PFSK-1 (cell line): Measurements from ENCODE around the gene KIF6.

Experiments
- FOXP2 ChIP-seq: optimal IDR thresholded peaks from 2 replicates; pipeline ENCODE3; 2011; ENCODE audit warnings: borderline replicate concordance, control low read depth, inconsistent platforms; ENCODE audit not compliant: insufficient read depth; ENCODE audit errors: extremely low read length, extremely low read depth
- POLR2AphosphoS5 ChIP-seq: IDR thresholded peaks from 2 replicates; pipeline ENCODE4 v1.6.1; 2012; ENCODE audit warnings: low read depth, mild to moderate bottlenecking, control low read depth, low read length, moderate library complexity
- SIN3A ChIP-seq: IDR thresholded peaks from 2 replicates; pipeline ENCODE4 v1.6.1; 2012; ENCODE audit warnings: mild to moderate bottlenecking, low read length, moderate library complexity, borderline replicate concordance; ENCODE audit not compliant: insufficient read depth
- TAF1 ChIP-seq: IDR thresholded peaks from 2 replicates; pipeline ENCODE4 v1.6.1; 2012; ENCODE audit warnings: low read length, control low read depth, borderline replicate concordance; ENCODE audit not compliant: insufficient read depth
- TF ChIP-seq, protein P1 (sequence below), 2 experiments: IDR thresholded peaks; 2 replicates each; pipeline versions ENCODE4 v1.6.1 to v1.8.0; 2011 to 2012; ENCODE audit warnings: low read depth in 2 of 2, low read length in 2 of 2, control low read depth in 1 of 2, inconsistent platforms in 1 of 2, mild to moderate bottlenecking in 1 of 2, moderate library complexity in 1 of 2; ENCODE audit not compliant: insufficient read depth in 1 of 2

KIF6 gene

DNA sequence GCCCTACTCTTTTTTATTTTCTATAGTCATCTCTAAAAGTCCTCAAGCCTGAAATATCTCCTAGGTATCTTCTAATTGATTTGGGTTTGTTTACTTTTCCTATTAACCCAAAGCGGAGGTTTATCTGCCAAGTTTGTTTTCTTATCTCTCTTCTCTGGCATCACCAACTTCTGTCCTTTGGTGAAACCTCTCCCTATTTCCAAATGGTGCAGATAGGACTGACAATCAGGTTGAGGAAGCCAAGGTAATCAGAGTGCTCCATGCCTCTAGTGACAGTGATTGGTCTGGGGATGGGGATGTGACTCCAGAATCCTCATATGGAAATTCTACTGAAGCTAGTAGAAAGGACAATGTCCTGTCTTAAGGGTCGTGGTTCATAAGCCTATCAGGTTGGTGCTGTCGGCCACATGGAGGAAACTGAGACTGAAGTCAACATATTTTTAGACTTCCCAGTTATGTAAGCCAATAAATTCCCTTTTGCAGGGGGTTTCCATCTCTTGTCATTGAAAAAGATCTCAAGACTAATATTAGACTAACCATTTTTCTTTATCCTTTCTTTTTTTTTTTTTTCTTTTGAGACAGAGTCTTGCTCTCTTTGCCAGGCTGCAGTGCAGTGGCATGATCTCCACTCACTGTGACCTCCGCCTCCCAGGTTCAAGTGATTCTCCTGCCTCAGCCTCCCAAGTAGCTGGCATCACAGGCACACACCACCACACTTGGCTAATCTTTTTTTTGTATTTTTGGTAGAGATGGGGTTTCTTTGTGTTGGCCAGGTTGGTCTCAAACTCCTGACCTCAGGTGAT lies 28.0 kb downstream of the KIF6 start:
- TF ChIP-seq, protein P1, sequence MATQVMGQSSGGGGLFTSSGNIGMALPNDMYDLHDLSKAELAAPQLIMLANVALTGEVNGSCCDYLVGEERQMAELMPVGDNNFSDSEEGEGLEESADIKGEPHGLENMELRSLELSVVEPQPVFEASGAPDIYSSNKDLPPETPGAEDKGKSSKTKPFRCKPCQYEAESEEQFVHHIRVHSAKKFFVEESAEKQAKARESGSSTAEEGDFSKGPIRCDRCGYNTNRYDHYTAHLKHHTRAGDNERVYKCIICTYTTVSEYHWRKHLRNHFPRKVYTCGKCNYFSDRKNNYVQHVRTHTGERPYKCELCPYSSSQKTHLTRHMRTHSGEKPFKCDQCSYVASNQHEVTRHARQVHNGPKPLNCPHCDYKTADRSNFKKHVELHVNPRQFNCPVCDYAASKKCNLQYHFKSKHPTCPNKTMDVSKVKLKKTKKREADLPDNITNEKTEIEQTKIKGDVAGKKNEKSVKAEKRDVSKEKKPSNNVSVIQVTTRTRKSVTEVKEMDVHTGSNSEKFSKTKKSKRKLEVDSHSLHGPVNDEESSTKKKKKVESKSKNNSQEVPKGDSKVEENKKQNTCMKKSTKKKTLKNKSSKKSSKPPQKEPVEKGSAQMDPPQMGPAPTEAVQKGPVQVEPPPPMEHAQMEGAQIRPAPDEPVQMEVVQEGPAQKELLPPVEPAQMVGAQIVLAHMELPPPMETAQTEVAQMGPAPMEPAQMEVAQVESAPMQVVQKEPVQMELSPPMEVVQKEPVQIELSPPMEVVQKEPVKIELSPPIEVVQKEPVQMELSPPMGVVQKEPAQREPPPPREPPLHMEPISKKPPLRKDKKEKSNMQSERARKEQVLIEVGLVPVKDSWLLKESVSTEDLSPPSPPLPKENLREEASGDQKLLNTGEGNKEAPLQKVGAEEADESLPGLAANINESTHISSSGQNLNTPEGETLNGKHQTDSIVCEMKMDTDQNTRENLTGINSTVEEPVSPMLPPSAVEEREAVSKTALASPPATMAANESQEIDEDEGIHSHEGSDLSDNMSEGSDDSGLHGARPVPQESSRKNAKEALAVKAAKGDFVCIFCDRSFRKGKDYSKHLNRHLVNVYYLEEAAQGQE (IDR thresholded peaks at IDR 0.05; ENCODE audit: insufficient read depth in 1 of 2, low read depth in 2 of 2, low read length in 2 of 2): no peak
- TF ChIP-seq TAF1: no peak

DNA sequence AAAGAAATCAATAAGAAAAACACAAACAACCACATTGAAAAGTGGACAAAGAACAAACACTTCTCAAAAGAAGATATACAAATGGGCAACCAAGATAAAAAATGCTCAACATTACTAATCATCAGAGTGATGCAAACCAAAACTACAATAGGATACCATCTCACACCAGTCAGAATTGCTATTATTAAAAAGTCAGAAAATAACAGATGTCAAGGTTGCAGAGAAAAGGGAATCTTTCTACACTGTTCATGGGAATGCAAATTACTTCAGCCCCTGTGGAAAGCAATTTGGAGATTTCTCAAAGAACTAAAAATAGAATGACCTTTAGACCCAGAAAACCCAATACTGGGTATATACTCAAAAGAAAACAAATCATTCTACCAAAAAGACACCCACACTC lies 29.8 kb downstream of the KIF6 start:
- TF ChIP-seq, protein P1 (IDR thresholded peaks at IDR 0.05; ENCODE audit: insufficient read depth in 1 of 2, low read depth in 2 of 2, low read length in 2 of 2): no peak
- TF ChIP-seq TAF1 (no peak), FOXP2 (no peak), SIN3A (no peak), POLR2AphosphoS5 (no peak)

DNA sequence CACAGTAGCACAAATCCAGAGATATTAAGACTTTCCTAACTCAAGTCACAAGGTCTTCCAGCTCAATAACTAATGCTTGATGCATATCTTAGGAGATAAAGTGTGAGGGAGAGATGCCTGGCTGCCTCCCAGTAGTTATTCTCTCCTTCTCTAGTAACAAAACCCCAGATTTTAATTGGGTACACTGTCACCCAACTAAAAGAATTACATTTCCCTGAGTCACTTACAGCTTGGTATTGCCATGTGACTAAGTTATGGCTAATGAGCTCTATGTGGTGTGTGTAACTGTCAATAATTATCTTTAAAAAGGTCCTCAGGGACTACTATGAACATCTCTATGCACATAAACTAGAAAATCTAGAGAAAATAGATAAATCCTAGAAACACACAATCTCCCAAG lies 32.0 kb downstream of the KIF6 start:
- no peak for TF ChIP-seq POLR2AphosphoS5
- TF ChIP-seq SIN3A: no peak
- TF ChIP-seq FOXP2: no peak
- TF ChIP-seq TAF1: no peak
- TF ChIP-seq, protein P1 (IDR thresholded peaks at IDR 0.05; ENCODE audit: insufficient read depth in 1 of 2, low read depth in 2 of 2, low read length in 2 of 2): no peak

DNA sequence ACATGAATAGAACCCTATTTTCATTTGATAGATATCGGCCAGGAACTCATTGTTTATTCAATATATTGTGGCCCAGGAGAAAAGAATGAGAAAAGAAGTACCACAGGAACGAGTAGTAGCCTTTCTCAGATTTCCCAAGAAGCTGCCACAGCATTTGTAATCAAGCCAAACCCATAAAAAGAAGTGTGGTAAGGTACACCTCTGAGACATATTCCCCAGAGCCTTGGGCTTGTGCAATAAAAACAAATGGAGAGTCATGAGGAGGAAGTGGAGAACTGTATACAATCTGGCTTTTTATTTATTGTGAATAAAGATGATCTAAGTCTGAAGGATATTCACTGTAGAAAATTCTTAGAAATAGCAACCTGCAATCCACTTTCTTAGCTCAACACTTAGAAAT lies 36.7 kb downstream of the KIF6 start:
- no peak for TF ChIP-seq SIN3A
- TF ChIP-seq TAF1: no peak
- TF ChIP-seq, protein P1 (IDR thresholded peaks at IDR 0.05; ENCODE audit: insufficient read depth in 1 of 2, low read depth in 2 of 2, low read length in 2 of 2): no peak
- no peak for TF ChIP-seq POLR2AphosphoS5
- TF ChIP-seq FOXP2: no peak
